T follicular helper cell (primary cell): ENCODE data around the gene TLR7.

Experiments used
- DNase-seq: peaks from one replicate; pipeline ENCODE4 v3.0.0-alpha.2; 2020; ENCODE audit warnings: low read depth
- total RNA-seq, 2 experiments: gene quantifications; one replicate each; lab custom pipeline; 2026; lab: John Stamatoyannopoulos, UW

TLR7 gene
- 0 reads per million in 2 experiments for total RNA-seq

- no peak for DNase-seq
Measured at GRCh38 chrX:12866451-12867377, at the start of gene TLR7. TLR7 (plus strand) TSS chrX:12867072; CDS start chrX:12867579, 507 bp downstream.

DNA sequence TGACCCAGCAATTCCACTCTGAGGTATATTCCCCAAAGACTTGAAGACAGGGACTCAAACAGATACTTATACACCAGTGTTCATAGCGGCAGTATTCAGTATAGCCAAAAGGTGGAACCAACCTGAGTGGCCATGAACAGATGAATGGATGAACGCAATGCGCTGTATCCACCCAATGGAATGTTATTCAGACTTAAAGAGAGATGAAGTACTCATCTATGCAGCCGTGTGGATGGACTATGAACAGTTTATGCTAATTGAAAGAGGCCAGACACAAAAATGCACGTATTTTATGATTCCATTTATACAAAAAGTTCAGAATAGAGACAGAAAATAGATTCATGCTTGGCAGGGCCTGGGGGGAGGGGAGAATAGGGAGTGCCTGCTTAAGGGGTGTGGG, 49.3 kb upstream of the TLR7 start:
- DNase-seq = no peak

- no peak for DNase-seq
Measured at GRCh38 chrX:12819222-12819621, 47.6 kb upstream of the TLR7 start.

GRCh38 chrX:12820737-12821136, 46.1 kb upstream of the TLR7 start:
- DNase-seq = no peak

DNA sequence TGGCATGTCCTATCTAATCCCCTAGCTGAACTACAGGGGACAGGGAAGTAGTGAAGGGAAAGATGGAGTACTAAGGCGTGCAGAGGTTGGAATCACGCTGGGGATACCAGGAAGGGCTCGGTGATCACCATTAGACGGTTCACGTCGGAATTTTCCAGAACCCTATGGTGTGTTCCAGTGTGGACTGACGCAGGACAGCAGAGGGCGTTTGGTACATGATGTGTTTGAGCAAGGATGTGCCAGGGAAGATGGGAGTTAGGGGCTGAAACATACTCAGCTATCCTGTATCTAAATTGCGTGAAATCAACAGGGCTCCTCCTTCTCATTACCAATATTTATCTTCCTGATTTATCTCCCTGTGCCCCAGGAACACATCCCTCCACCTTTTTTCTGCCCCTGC, 41.9 kb upstream of the TLR7 start:
- no peak for DNase-seq

- no peak for DNase-seq
Measured at GRCh38 chrX:12825801-12826200, 41.1 kb upstream of the TLR7 start.

- no peak for DNase-seq
Measured at GRCh38 chrX:12843061-12843667, 23.7 kb upstream of the TLR7 start.

DNA sequence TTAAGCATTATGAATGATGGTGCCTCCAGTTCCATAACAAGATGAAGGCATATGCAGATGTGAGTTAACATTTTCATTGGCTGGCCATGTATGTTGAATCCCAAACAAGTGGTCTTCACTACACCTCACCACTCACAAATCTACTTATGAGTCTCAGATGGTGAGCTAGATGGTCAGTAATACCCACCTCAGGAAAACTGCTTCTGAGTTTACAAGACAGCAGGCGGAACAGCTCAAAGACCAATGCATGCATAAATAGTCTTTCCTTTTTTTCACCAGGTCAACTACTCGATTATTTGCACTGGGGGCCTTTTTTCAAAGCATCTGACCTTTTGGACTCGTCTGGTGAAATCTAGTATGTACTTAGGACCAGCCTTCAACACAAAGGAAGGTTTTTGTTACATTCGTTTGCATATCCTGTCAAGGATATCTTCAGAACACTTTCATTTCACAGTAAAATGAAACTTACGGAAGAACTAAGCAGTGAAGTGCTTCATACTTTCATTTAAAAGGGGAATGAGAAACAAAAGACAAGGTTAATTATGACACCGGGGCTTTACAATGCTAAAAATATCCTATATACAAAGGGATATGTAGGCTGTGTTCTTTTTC, 23.1 kb upstream of the TLR7 start:
- no peak for DNase-seq

- no peak for DNase-seq
Measured at GRCh38 chrX:12844319-12844718, 22.6 kb upstream of the TLR7 start.

GRCh38 chrX:12865359-12865758, 1.5 kb upstream of the TLR7 start:
- no peak for DNase-seq

DNA sequence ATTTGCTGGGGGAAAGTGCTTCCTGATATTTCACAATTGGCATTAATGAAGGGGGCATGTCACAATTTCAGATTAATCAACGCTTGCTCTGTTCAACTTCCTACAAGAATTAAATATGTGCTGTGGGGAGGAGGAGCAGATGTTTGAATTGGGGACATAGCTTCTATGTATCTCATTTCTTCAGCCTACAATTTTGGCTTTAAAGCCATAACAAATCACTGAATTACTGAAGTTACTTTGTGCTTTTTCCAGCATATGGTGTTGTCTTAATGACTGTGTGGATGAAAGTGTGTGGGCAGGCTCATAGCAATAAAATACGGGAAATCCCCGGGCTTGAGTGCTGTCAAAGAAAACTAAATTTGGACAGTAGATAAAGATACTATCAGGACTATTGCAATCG, 813 bp downstream of the TLR7 start:
- DNase-seq = no peak

- DNase-seq = no peak
Measured at GRCh38 chrX:12868747-12869146, 1.9 kb downstream of the TLR7 start.

DNA sequence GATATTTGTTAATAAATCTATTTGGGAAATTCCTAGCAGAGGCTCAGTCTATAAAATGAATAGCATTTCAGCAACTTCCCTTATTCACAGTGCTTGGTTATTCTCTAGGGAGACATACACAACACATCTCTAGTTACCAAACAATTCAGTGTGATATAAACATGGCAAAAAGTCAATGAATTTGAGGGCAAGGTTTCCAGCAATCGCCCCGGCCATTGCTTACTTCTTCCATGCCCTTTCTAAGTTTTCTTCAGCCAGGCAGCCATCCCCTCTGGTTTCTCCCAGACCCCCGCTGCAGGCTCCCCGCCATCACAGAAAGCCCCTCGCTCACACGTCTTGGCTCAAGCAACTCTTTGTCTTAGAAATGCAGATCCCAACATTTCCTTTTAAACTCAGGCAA, 4.4 kb downstream of the TLR7 start:
- DNase-seq = no peak

GRCh38 chrX:12872741-12873140, 5.9 kb downstream of the TLR7 start:
- no peak for DNase-seq

- DNase-seq = no peak
Measured at GRCh38 chrX:12874581-12874980, 7.7 kb downstream of the TLR7 start.

DNA sequence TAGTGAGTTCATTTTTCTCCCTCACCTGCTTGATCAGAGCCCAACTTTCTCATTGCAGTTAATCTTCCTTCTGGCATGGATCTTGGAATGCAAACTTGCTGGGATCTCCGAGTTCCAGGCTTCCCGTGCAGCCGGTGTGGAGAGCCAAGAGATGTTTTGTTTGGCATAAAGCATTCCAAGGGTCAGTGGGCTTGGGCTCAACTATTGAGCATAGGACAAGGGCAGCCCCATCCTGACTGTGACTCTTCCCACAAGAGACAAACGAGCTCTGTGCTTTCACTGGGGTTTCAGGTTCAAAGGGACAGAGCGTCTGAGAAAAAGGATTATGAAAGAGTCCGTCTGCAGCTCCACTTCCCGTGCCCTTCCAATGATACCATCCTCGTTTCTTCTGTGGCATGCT, 10.5 kb downstream of the TLR7 start:
- no peak for DNase-seq

DNA sequence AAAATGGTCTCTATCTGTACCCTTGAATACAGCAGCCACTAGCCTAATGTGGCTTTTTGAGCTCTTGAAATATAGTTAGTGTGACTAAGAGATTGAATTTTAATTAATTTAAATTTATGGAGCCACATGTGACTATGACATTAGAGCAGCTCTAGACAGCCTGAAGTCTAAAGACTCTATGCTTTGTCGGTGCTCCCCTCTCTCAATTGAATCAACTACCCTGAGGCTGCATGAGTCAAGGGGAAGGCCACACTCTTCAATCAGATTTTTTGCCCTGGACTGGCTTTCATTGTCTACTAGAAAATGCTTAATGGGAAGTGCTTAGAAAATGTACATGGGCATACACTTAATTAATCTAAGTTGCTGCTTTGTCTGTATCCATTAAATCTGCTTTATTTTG, 11.7 kb downstream of the TLR7 start:
- no peak for DNase-seq

- no peak for DNase-seq
Measured at GRCh38 chrX:12881914-12882313, 15.0 kb downstream of the TLR7 start.

GRCh38 chrX:12885508-12885907, 18.6 kb downstream of the TLR7 start:
- DNase-seq = no peak

DNA sequence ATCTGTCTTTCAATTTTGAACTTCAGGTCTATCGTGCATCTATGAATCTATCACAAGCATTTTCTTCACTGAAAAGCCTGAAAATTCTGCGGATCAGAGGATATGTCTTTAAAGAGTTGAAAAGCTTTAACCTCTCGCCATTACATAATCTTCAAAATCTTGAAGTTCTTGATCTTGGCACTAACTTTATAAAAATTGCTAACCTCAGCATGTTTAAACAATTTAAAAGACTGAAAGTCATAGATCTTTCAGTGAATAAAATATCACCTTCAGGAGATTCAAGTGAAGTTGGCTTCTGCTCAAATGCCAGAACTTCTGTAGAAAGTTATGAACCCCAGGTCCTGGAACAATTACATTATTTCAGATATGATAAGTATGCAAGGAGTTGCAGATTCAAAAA, 19.7 kb downstream of the TLR7 start:
- DNase-seq = no peak

- no peak for DNase-seq
Measured at GRCh38 chrX:12887141-12887540, 20.3 kb downstream of the TLR7 start.

- DNase-seq = no peak
Measured at GRCh38 chrX:12887767-12888166, 20.9 kb downstream of the TLR7 start.

DNA sequence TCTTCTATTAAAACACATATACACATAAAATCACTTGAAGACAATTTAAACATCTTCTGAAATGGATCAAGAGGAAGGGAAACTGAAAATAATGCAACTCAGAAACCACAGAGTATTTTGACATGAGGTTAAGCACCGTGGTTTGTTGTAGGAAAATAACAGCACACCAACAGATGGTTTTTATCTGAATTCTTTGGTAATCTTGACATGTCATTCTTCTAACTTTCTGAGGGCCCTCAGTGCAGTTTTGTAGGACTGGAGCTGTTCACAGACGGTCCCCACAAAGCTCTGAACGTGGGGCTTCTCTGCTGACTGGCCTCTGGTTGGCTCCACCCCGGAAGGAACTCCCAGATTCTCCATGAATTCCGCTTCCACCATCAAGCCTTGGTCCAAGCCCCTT, 23.6 kb downstream of the TLR7 start:
- DNase-seq = no peak
